Upper lobe of left lung (tissue), 4 donors: Measurements from ENCODE around the gene FXYD1.

Experiments used
- POLR2A ChIP-seq, 4 donors: fragments of 450-650 bp; IDR thresholded peaks; one replicate each; pipeline ENCODE4 v1.5.1; 2016 to 2017; ENCODE audit warnings: antibody characterized with exemption in 4 of 4, mild to moderate bottlenecking in 2 of 4
- POLR2AphosphoS5 ChIP-seq, 2 donors: sonication (generic); formaldehyde crosslinking; IDR thresholded peaks; one replicate each; pipeline ENCODE4 v1.5.1; 2017; ENCODE audit warnings: antibody characterized with exemption in 2 of 2
- TF ChIP-seq, protein P1 (sequence below), 6 experiments: fragments of 450-650 bp in 4 of 6; fragments of 200-600 bp in 2 of 6; sonication (generic) in 2 of 6; IDR thresholded peaks; one replicate each; pipeline ENCODE4 v1.5.1; 2016 to 2019; ENCODE audit warnings: antibody characterized with exemption in 6 of 6

DNA sequence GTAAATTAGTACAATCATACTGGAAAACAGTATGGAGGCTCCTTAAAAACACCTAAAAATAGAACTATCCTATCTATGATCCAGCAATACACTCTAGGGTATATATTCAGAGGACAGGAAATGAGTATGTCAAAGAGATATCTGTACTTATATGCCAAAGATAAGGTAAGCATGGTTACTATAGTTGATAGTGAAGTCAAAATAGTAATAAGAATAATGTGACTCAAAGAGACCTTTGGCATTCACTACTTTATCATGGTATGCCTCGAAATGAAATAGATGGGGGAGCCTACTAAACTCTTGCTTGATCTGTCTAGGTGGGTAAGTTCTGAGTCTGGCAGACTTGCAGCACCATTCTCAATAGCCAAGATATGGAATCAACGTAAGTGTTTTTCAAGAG lies 46.3 kb downstream of the FXYD1 start:
- TF ChIP-seq, protein P1, sequence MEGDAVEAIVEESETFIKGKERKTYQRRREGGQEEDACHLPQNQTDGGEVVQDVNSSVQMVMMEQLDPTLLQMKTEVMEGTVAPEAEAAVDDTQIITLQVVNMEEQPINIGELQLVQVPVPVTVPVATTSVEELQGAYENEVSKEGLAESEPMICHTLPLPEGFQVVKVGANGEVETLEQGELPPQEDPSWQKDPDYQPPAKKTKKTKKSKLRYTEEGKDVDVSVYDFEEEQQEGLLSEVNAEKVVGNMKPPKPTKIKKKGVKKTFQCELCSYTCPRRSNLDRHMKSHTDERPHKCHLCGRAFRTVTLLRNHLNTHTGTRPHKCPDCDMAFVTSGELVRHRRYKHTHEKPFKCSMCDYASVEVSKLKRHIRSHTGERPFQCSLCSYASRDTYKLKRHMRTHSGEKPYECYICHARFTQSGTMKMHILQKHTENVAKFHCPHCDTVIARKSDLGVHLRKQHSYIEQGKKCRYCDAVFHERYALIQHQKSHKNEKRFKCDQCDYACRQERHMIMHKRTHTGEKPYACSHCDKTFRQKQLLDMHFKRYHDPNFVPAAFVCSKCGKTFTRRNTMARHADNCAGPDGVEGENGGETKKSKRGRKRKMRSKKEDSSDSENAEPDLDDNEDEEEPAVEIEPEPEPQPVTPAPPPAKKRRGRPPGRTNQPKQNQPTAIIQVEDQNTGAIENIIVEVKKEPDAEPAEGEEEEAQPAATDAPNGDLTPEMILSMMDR (IDR thresholded peaks at IDR 0.05) = no peak
- TF ChIP-seq POLR2AphosphoS5 (IDR thresholded peaks at IDR 0.05) = no peak
- no peak for TF ChIP-seq POLR2A (IDR thresholded peaks at IDR 0.05)
